RKO (cell line): ENCODE data around the gene PGA5.

Experiments
- DNase-seq: peaks from one replicate; pipeline ENCODE4 v3.0.0-alpha.2; 2016; ENCODE audit warnings: low spot score

Gene PGA5

GRCh38 chr11:61294717-61295595, 54.0 kb downstream of the PGA5 start, which contains the start of gene VWCE:
Gene VWCE (minus strand): TSS chr11:61295316. CDS start chr11:61295037, 279 bp downstream.
- DNase-seq: peak; percentile 61

GRCh38 chr11:61295596-61295926, 54.6 kb downstream of the PGA5 start:
- no peak for DNase-seq

GRCh38 chr11:61297341-61297740, 56.4 kb downstream of the PGA5 start:
- DNase-seq: no peak

- peak; percentile 12 for DNase-seq
Measured at GRCh38 chr11:61297746-61298145, 56.8 kb downstream of the PGA5 start.

- DNase-seq: no peak
Measured at GRCh38 chr11:61298663-61299244, 57.8 kb downstream of the PGA5 start.
